IMR-90 (cell line): ENCODE measurements around the gene FBXL13. TPM values are rescaled to one million over a fixed set of nuclear protein-coding genes. Genes with fewer than 3 reads are reported as not detected.
"Not testable (repeated sequence)": the region's sequence is repeated elsewhere in the genome, so short reads cannot be mapped to it uniquely, and the experiment has no call there.

ENCODE experiments used
- ATAC-seq: fragments of 200-7000 bp; cut with Tn5 transposase; 2 replicates; pipeline ENCODE4 v1.9.1; 2020; ENCODE audit warnings: low read depth, mild to moderate bottlenecking, moderate library complexity
- BruUV-seq: library from RNA; stranded (reverse); fragments of 400-500 nt; replicated peaks from 2 replicates; lab custom pipeline; 2021; lab: Mats Ljungman, UMichigan
- CTCF ChIA-PET: fragments of 300-600 bp; formaldehyde crosslinking; extraction: SDS; loops from one replicate; lab custom pipeline; 2021; ENCODE audit warnings: antibody characterized with exemption; lab: Yijun Ruan, JAX
- POLR2A ChIA-PET: fragments of 300-600 bp; sonication (Branson Sonifier 250); formaldehyde crosslinking; loops from one replicate; lab custom pipeline; 2022; ENCODE audit warnings: antibody characterized with exemption; ENCODE audit not compliant: unreplicated experiment; lab: Charles Lee
- DNase-seq: peaks from one replicate; pipeline ENCODE4 v3.0.0; 2013
- H2AFZ ChIP-seq: replicated peaks from 2 replicates; pipeline ENCODE3; 2013; ENCODE audit warnings: low read length, mild to moderate bottlenecking; ENCODE audit not compliant: poor library complexity
- H2AK5ac ChIP-seq: 2 replicates; pipeline ENCODE4 v1.6.1; 2013; ENCODE audit warnings: low read depth, low read length, inconsistent platforms
- H2AK9ac ChIP-seq: replicated peaks from 2 replicates; pipeline ENCODE3; 2013; ENCODE audit warnings: mild to moderate bottlenecking, low read depth, low read length, moderate library complexity; ENCODE audit not compliant: poor library complexity
- H2BK120ac ChIP-seq: 2 replicates; pipeline ENCODE4 v1.6.1; 2013; ENCODE audit warnings: low read depth, low read length, inconsistent platforms
- H2BK15ac ChIP-seq: 3 replicates; pipeline ENCODE4 v1.6.1; 2013; ENCODE audit warnings: low read depth, low read length, inconsistent platforms
- H2BK20ac ChIP-seq: 2 replicates; pipeline ENCODE4 v1.6.1; 2013; ENCODE audit warnings: low read depth, mild to moderate bottlenecking, inconsistent platforms, low read length, moderate library complexity
- H2BK5ac ChIP-seq: 2 replicates; pipeline ENCODE4 v1.6.1; 2013; ENCODE audit warnings: mild to moderate bottlenecking, low read depth, low read length, inconsistent platforms; ENCODE audit not compliant: poor library complexity, severe bottlenecking
- H3K14ac ChIP-seq: replicated peaks from 2 replicates; pipeline ENCODE4 v1.6.1; 2013; ENCODE audit warnings: low read depth, low read length, inconsistent platforms
- H3K18ac ChIP-seq: 2 replicates; pipeline ENCODE4 v1.6.1; 2013; ENCODE audit warnings: low read depth, low read length, control low read depth
- H3K23ac ChIP-seq: 2 replicates; pipeline ENCODE4 v1.6.1; 2013; ENCODE audit warnings: low read depth, low read length, inconsistent platforms
- H3K27ac ChIP-seq: 2 replicates; pipeline ENCODE4 v1.5.1; 2013; ENCODE audit warnings: mild to moderate bottlenecking, control low read depth, low read length; ENCODE audit not compliant: insufficient read depth
- H3K27me3 ChIP-seq: 2 replicates; pipeline ENCODE4 v1.6.1; 2013; ENCODE audit warnings: low read length; ENCODE audit not compliant: control insufficient read depth, insufficient read depth
- H3K36me3 ChIP-seq: 2 replicates; pipeline ENCODE4 v1.6.1; 2013; ENCODE audit warnings: low read length, mixed read lengths; ENCODE audit not compliant: control insufficient read depth, insufficient read depth
- H3K4ac ChIP-seq: 2 replicates; pipeline ENCODE4 v1.6.1; 2013; ENCODE audit warnings: low read depth, low read length, inconsistent platforms
- H3K4me1 ChIP-seq: 2 replicates; pipeline ENCODE4 v1.6.1; 2013; ENCODE audit warnings: low read length, mixed read lengths; ENCODE audit not compliant: control insufficient read depth, insufficient read depth
- H3K4me2 ChIP-seq: 2 replicates; pipeline ENCODE4 v1.6.1; 2013; ENCODE audit warnings: low read depth, mild to moderate bottlenecking, control low read depth, low read length, moderate library complexity
- H3K4me3 ChIP-seq: 2 replicates; pipeline ENCODE4 v1.5.1; 2013; ENCODE audit warnings: low read depth, mild to moderate bottlenecking, control low read depth, low read length, moderate library complexity; ENCODE audit not compliant: insufficient read depth
- H3K56ac ChIP-seq: 2 replicates; pipeline ENCODE4 v1.6.1; 2013; ENCODE audit warnings: low read length, inconsistent platforms; ENCODE audit not compliant: insufficient read depth; ENCODE audit errors: extremely low read depth
- H3K79me1 ChIP-seq, 2 experiments: 2 replicates each; pipeline ENCODE4 v1.6.1; 2013; ENCODE audit warnings: low read length in 2 of 2, inconsistent platforms in 1 of 2, low read depth in 1 of 2
- H3K9ac ChIP-seq: 2 replicates; pipeline ENCODE4 v1.6.1; 2013; ENCODE audit warnings: low read depth, low read length, control low read depth
- H3K9me1 ChIP-seq: 2 replicates; pipeline ENCODE4 v1.6.1; 2013; ENCODE audit warnings: low read length, inconsistent platforms; ENCODE audit not compliant: insufficient read depth
- H3K9me3 ChIP-seq: 2 replicates; pipeline ENCODE4 v1.6.1; 2013; ENCODE audit warnings: low read length; ENCODE audit not compliant: control insufficient read depth, insufficient read depth
- H4K20me1 ChIP-seq: 2 replicates; pipeline ENCODE4 v1.6.1; 2013; ENCODE audit warnings: low read length, inconsistent platforms; ENCODE audit not compliant: insufficient read depth
- H4K5ac ChIP-seq: 2 replicates; pipeline ENCODE4 v1.6.1; 2013; ENCODE audit warnings: mild to moderate bottlenecking, low read depth, low read length, control low read depth
- H4K8ac ChIP-seq, 2 experiments: 2 replicates each; pipeline ENCODE4 v1.6.1; 2013; ENCODE audit warnings: low read depth in 2 of 2, low read length in 2 of 2, control low read depth in 1 of 2, inconsistent platforms in 1 of 2
- H4K91ac ChIP-seq: 2 replicates; pipeline ENCODE4 v1.6.1; 2013; ENCODE audit warnings: low read depth, low read length, inconsistent platforms; ENCODE audit not compliant: insufficient read depth
- WGBS, 2 experiments: methylation state at CpG; one replicate each; pipeline versions ENCODE4 v1.1.5 to v1.1.7; 2013; ENCODE audit warnings: missing lambda C conversion rate in 2 of 2; ENCODE audit not compliant: insufficient read length in 1 of 2; ENCODE audit errors: extremely low coverage in 2 of 2; 5-methylcytosine and 5-hydroxymethylcytosine counted together
- dilution Hi-C: fragments of 300-500 bp; cut with HindIII; formaldehyde crosslinking; loops from one replicate; pipeline ENCODE4 v1.14.3; 2018; ENCODE audit warnings: low sequenced_read_pairs; ENCODE audit not compliant: unreplicated experiment
- in situ Hi-C: fragments of 300-500 bp; cut with MboI; formaldehyde crosslinking; loops from 3 replicates; pipeline ENCODE4 v1.14.3; 2019; ENCODE audit warnings: low sequenced_read_pairs, inconsistent platforms, mixed read lengths
- intact Hi-C: fragments of 100-400 bp; cut with micrococcal nuclease; formaldehyde crosslinking; loops from 2 replicates; pipeline ENCODE4 v1.10.0; 2022
- polyA plus RNA-seq, 3 experiments: library from polyadenylated mRNA; depleted of rRNA; stranded (reverse); fragments of >200 nt; gene quantifications; 2 replicates each; pipeline ENCODE4 v1.2.3, GENCODE V29; 2012; ENCODE audit warnings: low replicate concordance in 1 of 3
- total RNA-seq: library from RNA; depleted of rRNA; stranded (reverse); fragments of >200 nt; gene quantifications from 2 replicates; pipeline ENCODE4 v1.2.3, GENCODE V29; 2012

FBXL13 gene
- total and polyA plus RNA-seq, 2 of the 4 experiments (the other 2 are of a cell fraction), result 0.24 to 0.36 TPM

GRCh38 chr7:102776217-102776616, 298.4 kb downstream of the FBXL13 start:
- intact Hi-C loops, in situ Hi-C loops, H3K4me2 ChIP-seq, H2AK5ac ChIP-seq, H3K14ac ChIP-seq, H3K56ac ChIP-seq, H3K23ac ChIP-seq, H3K36me3 ChIP-seq, H2BK5ac ChIP-seq, H4K8ac ChIP-seq, H2AFZ ChIP-seq, ATAC-seq, dilution Hi-C loops, H2BK120ac ChIP-seq, POLR2A ChIA-PET, H3K27ac ChIP-seq, H2BK20ac ChIP-seq, H3K79me1 ChIP-seq, H4K20me1 ChIP-seq, H3K27me3 ChIP-seq, H2AK9ac ChIP-seq, H3K4me3 ChIP-seq, H3K9me1 ChIP-seq, H3K18ac ChIP-seq, H3K9ac ChIP-seq, H4K91ac ChIP-seq, BruUV-seq, H3K4ac ChIP-seq, H4K5ac ChIP-seq, H3K4me1 ChIP-seq, H2BK15ac ChIP-seq, H3K9me3 ChIP-seq, DNase-seq: not testable (repeated sequence)
- CTCF ChIA-PET, result interaction anchor here (0.7 kb wide), 1 partner anchor 174 kb away, joined by 3 read pairs; no protein-coding TSS in a partner anchor

- H2BK5ac ChIP-seq, H4K91ac ChIP-seq, H3K9me1 ChIP-seq, ATAC-seq, H3K4ac ChIP-seq, in situ Hi-C loops, CTCF ChIA-PET, H4K20me1 ChIP-seq, H3K27ac ChIP-seq, H3K36me3 ChIP-seq, H3K23ac ChIP-seq, H3K4me3 ChIP-seq, H2BK120ac ChIP-seq, H3K27me3 ChIP-seq, H3K4me1 ChIP-seq, H2BK20ac ChIP-seq, dilution Hi-C loops, POLR2A ChIA-PET, H3K14ac ChIP-seq, H3K18ac ChIP-seq, intact Hi-C loops, H4K5ac ChIP-seq, H2AFZ ChIP-seq, H2BK15ac ChIP-seq, DNase-seq, H3K4me2 ChIP-seq, H2AK5ac ChIP-seq, H3K56ac ChIP-seq, H2AK9ac ChIP-seq, H4K8ac ChIP-seq, H3K9me3 ChIP-seq, BruUV-seq, H3K9ac ChIP-seq, H3K79me1 ChIP-seq: not testable (repeated sequence)
- WGBS, 2 experiments, result no CpG with 5 or more reads among the region's 3 CpGs
These were observed 304.1 kb downstream of the FBXL13 start for GRCh38 chr7:102770467-102770866.
